Transverse colon (tissue), 4 donors: ENCODE measurements around the gene CDC42BPB.

Experiments used
- CTCF ChIP-seq, 5 experiments: fragments of 200-600 bp in 3 of 5; fragments of 450-650 bp in 2 of 5; sonication (generic) in 3 of 5; IDR thresholded peaks; 1 replicate in 2 of 5; 2 replicates in 3 of 5; pipeline ENCODE4 v1.5.1; 2016 to 2017; ENCODE audit warnings: antibody characterized with exemption in 5 of 5, inconsistent platforms in 3 of 5, mild to moderate bottlenecking in 2 of 5, moderate library complexity in 1 of 5
- EP300 ChIP-seq: sonication (generic); formaldehyde crosslinking; IDR thresholded peaks from one replicate; pipeline ENCODE4 v1.6.1; 2017; ENCODE audit warnings: antibody characterized with exemption, low read depth
- POLR2A ChIP-seq: fragments of 450-650 bp; IDR thresholded peaks from one replicate; pipeline ENCODE4 v1.6.1; 2016; ENCODE audit warnings: antibody characterized with exemption, mild to moderate bottlenecking, moderate library complexity
- POLR2AphosphoS5 ChIP-seq, 3 donors: sonication (generic); formaldehyde crosslinking; IDR thresholded peaks; one replicate each; pipeline ENCODE4 v1.6.1; 2016; ENCODE audit warnings: antibody characterized with exemption in 3 of 3

- TF ChIP-seq CTCF (IDR thresholded peaks at IDR 0.05): no peak
- no peak for TF ChIP-seq POLR2AphosphoS5 (IDR thresholded peaks at IDR 0.05)
- no peak for TF ChIP-seq POLR2A
- no peak for TF ChIP-seq EP300
These were observed 112.7 kb downstream of the CDC42BPB start for GRCh38 chr14:102944448-102945330.
